Muscle of leg (tissue), 11 donors: Measurements from ENCODE around the gene CLCN1. TPM values are rescaled to one million over a fixed set of nuclear protein-coding genes. Genes with fewer than 3 reads are reported as not detected.

Experiments used
- DNase-seq: peaks from one replicate; pipeline ENCODE4 v3.0.0; 2013
- H3K27ac ChIP-seq: one replicate; pipeline ENCODE4 v1.5.1; 2013; ENCODE audit warnings: mild to moderate bottlenecking, low read length, control low read depth
- H3K27me3 ChIP-seq: one replicate; pipeline ENCODE4 v1.6.1; 2013; ENCODE audit warnings: low read length; ENCODE audit not compliant: control insufficient read depth, insufficient read depth
- H3K36me3 ChIP-seq: one replicate; pipeline ENCODE4 v1.6.1; 2013; ENCODE audit warnings: low read length; ENCODE audit not compliant: control insufficient read depth, insufficient read depth
- H3K4me1 ChIP-seq: one replicate; pipeline ENCODE4 v1.6.1; 2013; ENCODE audit warnings: low read length; ENCODE audit not compliant: control insufficient read depth, insufficient read depth
- H3K4me3 ChIP-seq: one replicate; pipeline ENCODE4 v1.5.1; 2013; ENCODE audit warnings: low read length, control low read depth
- H3K9me3 ChIP-seq: replicated peaks from 2 replicates; pipeline ENCODE4 v1.6.1; 2013; ENCODE audit warnings: low read depth, low read length; ENCODE audit not compliant: control insufficient read depth
- WGBS: methylation state at CpG from one replicate; pipeline ENCODE4 v1.1.5; 2013; ENCODE audit warnings: missing lambda C conversion rate; ENCODE audit not compliant: insufficient coverage; 5-methylcytosine and 5-hydroxymethylcytosine counted together
- polyA plus RNA-seq, 8 donors: library from polyadenylated mRNA; unstranded; fragments of 120-200 nt; gene quantifications; one replicate each; pipeline versions ENCODE4 v1.2.1 to v1.2.3, GENCODE V29; 2013; ENCODE audit warnings: inconsistent platforms in 1 of 8, low replicate concordance in 1 of 8; ENCODE audit not compliant: insufficient read length in 8 of 8, insufficient read depth in 1 of 8
- total RNA-seq: library from RNA; stranded (reverse); fragments of 120-200 nt; gene quantifications from one replicate; pipeline ENCODE4 v1.2.4, GENCODE V29; 2013

CLCN1 gene
- total and polyA plus RNA-seq, 9 donors, result 0.27 to 3.1 (median 1.1) TPM

GRCh38 chr7:143290293-143290692 lies 25.6 kb upstream of the CLCN1 start:
- Histone ChIP-seq H3K36me3 (peaks cover 40% of the 10 kb centered on the region), H3K9me3 (no peaks in the 10 kb centered on the region), H3K4me1 (peaks cover 24% of the 10 kb centered on the region), H3K4me3 (no peak overlapping the region), H3K27ac (no peak overlapping the region), H3K27me3 (no peaks in the 10 kb centered on the region)
- no peak for DNase-seq
- WGBS, result 86% methylated on average over 2 of the region's 4 CpGs

GRCh38 chr7:143292876-143293275 lies 23.0 kb upstream of the CLCN1 start:
- H3K27me3 ChIP-seq, result no peaks in the 10 kb centered on the region
- WGBS, result no CpG with 5 or more reads among the region's 5 CpGs
- peaks cover 51% of the 10 kb centered on the region for H3K36me3 ChIP-seq
- H3K27ac ChIP-seq, result no peak overlapping the region
- no peak for DNase-seq
- H3K4me3 ChIP-seq, result no peak overlapping the region
- no peaks in the 10 kb centered on the region for H3K9me3 ChIP-seq
- H3K4me1 ChIP-seq, result peaks cover 13% of the 10 kb centered on the region

- no peaks in the 10 kb centered on the region for H3K4me1 ChIP-seq
- H3K27me3 ChIP-seq, result no peaks in the 10 kb centered on the region
- no peak for DNase-seq
- H3K9me3 ChIP-seq, result no peaks in the 10 kb centered on the region
- peaks cover 69% of the 10 kb centered on the region for H3K36me3 ChIP-seq
- H3K27ac ChIP-seq, result no peak overlapping the region
- H3K4me3 ChIP-seq, result no peak overlapping the region
Observed at GRCh38 chr7:143295870-143296269, 20.0 kb upstream of the CLCN1 start.

GRCh38 chr7:143296686-143297085 lies 19.2 kb upstream of the CLCN1 start:
- no peaks in the 10 kb centered on the region for H3K9me3 ChIP-seq
- H3K36me3 ChIP-seq, result peaks cover 73% of the 10 kb centered on the region
- H3K27me3 ChIP-seq, result no peaks in the 10 kb centered on the region
- H3K4me1 ChIP-seq, result no peaks in the 10 kb centered on the region
- WGBS, result no CpG with 5 or more reads among the region's 2 CpGs
- H3K4me3 ChIP-seq, result no peak overlapping the region
- H3K27ac ChIP-seq, result no peak overlapping the region
- DNase-seq, result no peak

- Histone ChIP-seq H3K27me3 (no peaks in the 10 kb centered on the region), H3K9me3 (no peaks in the 10 kb centered on the region), H3K27ac (no peak overlapping the region), H3K36me3 (peaks cover 68% of the 10 kb centered on the region), H3K4me3 (no peak overlapping the region), H3K4me1 (no peaks in the 10 kb centered on the region)
- no peak for DNase-seq
- WGBS, result no CpG with 5 or more reads among the region's 2 CpGs
Observed at GRCh38 chr7:143299346-143299745, 16.6 kb upstream of the CLCN1 start.

GRCh38 chr7:143299840-143300239 lies 16.1 kb upstream of the CLCN1 start:
- 80% methylated on average over 2 of the region's 8 CpGs for WGBS

GRCh38 chr7:143300959-143301935 lies 14.7 kb upstream of the CLCN1 start:
- no peaks in the 10 kb centered on the region for H3K9me3 ChIP-seq
- no peak for DNase-seq
- H3K4me3 ChIP-seq, result no peak overlapping the region
- H3K27ac ChIP-seq, result no peak overlapping the region
- no CpG with 5 or more reads among the region's 8 CpGs for WGBS
- H3K36me3 ChIP-seq, result peaks cover 65% of the 10 kb centered on the region
- H3K4me1 ChIP-seq, result no peaks in the 10 kb centered on the region
- no peaks in the 10 kb centered on the region for H3K27me3 ChIP-seq

More at GRCh38 chr7:143299840-143300239, 16.1 kb upstream of the CLCN1 start:
- H3K9me3 ChIP-seq, result no peaks in the 10 kb centered on the region
- no peak overlapping the region for H3K27ac ChIP-seq
- no peaks in the 10 kb centered on the region for H3K27me3 ChIP-seq
- peaks cover 68% of the 10 kb centered on the region for H3K36me3 ChIP-seq
- H3K4me1 ChIP-seq, result no peaks in the 10 kb centered on the region
- H3K4me3 ChIP-seq, result no peak overlapping the region
- DNase-seq, result no peak

GRCh38 chr7:143303733-143304132 lies 12.2 kb upstream of the CLCN1 start:
- Histone ChIP-seq H3K4me3 (no peak overlapping the region), H3K4me1 (no peaks in the 10 kb centered on the region), H3K36me3 (peaks cover 75% of the 10 kb centered on the region), H3K9me3 (no peaks in the 10 kb centered on the region), H3K27ac (no peak overlapping the region), H3K27me3 (no peaks in the 10 kb centered on the region)
- WGBS, result 98% methylated on average over 8 of the region's 10 CpGs
- no peak for DNase-seq

GRCh38 chr7:143304938-143305337 lies 11.0 kb upstream of the CLCN1 start:
- peaks cover 71% of the 10 kb centered on the region for H3K36me3 ChIP-seq
- no peaks in the 10 kb centered on the region for H3K4me1 ChIP-seq
- no peaks in the 10 kb centered on the region for H3K27me3 ChIP-seq
- no peak overlapping the region for H3K4me3 ChIP-seq
- H3K27ac ChIP-seq, result no peak overlapping the region
- no peaks in the 10 kb centered on the region for H3K9me3 ChIP-seq
- 81% methylated on average over 2 of the region's 6 CpGs for WGBS
- no peak for DNase-seq

- Histone ChIP-seq H3K27ac (no peak overlapping the region), H3K4me3 (no peak overlapping the region), H3K9me3 (no peaks in the 10 kb centered on the region), H3K27me3 (no peaks in the 10 kb centered on the region), H3K4me1 (no peaks in the 10 kb centered on the region), H3K36me3 (peaks cover 65% of the 10 kb centered on the region)
- DNase-seq, result no peak
- WGBS, result 59% methylated on average over 8 of the region's 10 CpGs
Observed at GRCh38 chr7:143305423-143306070, 10.4 kb upstream of the CLCN1 start.
